Neutrophil (primary cell): ENCODE measurements around the gene GLRX3.
"Not testable (repeated sequence)": the region's sequence is repeated elsewhere in the genome, so short reads cannot be mapped to it uniquely, and the experiment has no call there.

Experiments used
- H3K27ac ChIP-seq: fragments of 200-600 bp; sonication (generic); 2 replicates; pipeline ENCODE4 v1.5.1; 2016; ENCODE audit warnings: mild to moderate bottlenecking, moderate library complexity
- H3K27me3 ChIP-seq: fragments of 200-600 bp; sonication (generic); 2 replicates; pipeline ENCODE4 v1.6.0; 2016; ENCODE audit warnings: mild to moderate bottlenecking
- H3K36me3 ChIP-seq: fragments of 200-600 bp; sonication (generic); 2 replicates; pipeline ENCODE4 v1.5.1; 2017
- H3K4me1 ChIP-seq, 2 experiments: fragments of 200-600 bp in 1 of 2; sonication (generic) in 1 of 2; 1 replicate in 1 of 2; 2 replicates in 1 of 2; pipeline versions ENCODE4 v1.5.1 to v1.6.1; 2013 to 2016; ENCODE audit warnings: low read depth in 1 of 2, low read length in 1 of 2, mild to moderate bottlenecking in 1 of 2, moderate library complexity in 1 of 2; ENCODE audit not compliant: control insufficient read depth in 1 of 2, insufficient read depth in 1 of 2
- H3K4me3 ChIP-seq, 2 experiments: fragments of 200-600 bp in 1 of 2; sonication (generic) in 1 of 2; 1 replicate in 1 of 2; 2 replicates in 1 of 2; pipeline ENCODE4 v1.5.1; 2013 to 2016; ENCODE audit warnings: low read depth in 1 of 2, low read length in 1 of 2, mild to moderate bottlenecking in 1 of 2, moderate library complexity in 1 of 2
- H3K9me3 ChIP-seq: fragments of 200-600 bp; sonication (generic); 2 replicates; pipeline ENCODE4 v1.5.1; 2016
- TF ChIP-seq, protein P1 (sequence below): fragments of 200-600 bp; sonication (generic); IDR thresholded peaks from 2 replicates; pipeline ENCODE4 v1.5.1; 2016; ENCODE audit warnings: antibody characterized with exemption

Gene GLRX3

DNA sequence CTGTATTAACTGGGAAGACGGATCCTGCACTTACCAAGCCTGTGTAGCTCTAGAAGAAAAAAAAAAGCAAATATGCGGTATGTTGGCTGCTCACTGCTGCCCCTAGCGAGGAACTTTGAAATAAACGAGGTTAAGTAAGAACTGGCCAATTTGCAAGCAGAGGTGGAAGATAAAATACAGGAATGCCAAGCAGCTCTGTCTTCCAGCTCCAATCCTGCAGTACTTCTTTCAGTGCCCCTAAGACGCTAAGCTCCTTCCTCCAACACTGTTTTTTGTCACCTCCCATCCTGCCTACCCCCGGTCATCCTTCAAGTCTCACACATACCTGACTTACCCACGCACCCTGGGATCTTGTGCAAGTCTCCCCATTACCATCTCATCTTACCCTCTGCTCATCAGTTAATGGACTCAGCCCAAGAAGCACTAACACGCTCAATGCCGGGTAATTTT, 26.4 kb upstream of the GLRX3 start:
- TF ChIP-seq, protein P1, sequence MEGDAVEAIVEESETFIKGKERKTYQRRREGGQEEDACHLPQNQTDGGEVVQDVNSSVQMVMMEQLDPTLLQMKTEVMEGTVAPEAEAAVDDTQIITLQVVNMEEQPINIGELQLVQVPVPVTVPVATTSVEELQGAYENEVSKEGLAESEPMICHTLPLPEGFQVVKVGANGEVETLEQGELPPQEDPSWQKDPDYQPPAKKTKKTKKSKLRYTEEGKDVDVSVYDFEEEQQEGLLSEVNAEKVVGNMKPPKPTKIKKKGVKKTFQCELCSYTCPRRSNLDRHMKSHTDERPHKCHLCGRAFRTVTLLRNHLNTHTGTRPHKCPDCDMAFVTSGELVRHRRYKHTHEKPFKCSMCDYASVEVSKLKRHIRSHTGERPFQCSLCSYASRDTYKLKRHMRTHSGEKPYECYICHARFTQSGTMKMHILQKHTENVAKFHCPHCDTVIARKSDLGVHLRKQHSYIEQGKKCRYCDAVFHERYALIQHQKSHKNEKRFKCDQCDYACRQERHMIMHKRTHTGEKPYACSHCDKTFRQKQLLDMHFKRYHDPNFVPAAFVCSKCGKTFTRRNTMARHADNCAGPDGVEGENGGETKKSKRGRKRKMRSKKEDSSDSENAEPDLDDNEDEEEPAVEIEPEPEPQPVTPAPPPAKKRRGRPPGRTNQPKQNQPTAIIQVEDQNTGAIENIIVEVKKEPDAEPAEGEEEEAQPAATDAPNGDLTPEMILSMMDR, result peak; percentile 58
- no peaks in the 10 kb centered on the region for H3K27me3 ChIP-seq
- peaks cover 17 to 19% of the 10 kb centered on the region in 2 experiments for H3K4me1 ChIP-seq
- peak overlapping the region; percentile 89 for H3K27ac ChIP-seq
- peak overlapping the region; percentile 82 to 91 for H3K4me3 ChIP-seq
- no peaks in the 10 kb centered on the region for H3K9me3 ChIP-seq
- no peaks in the 10 kb centered on the region for H3K36me3 ChIP-seq

DNA sequence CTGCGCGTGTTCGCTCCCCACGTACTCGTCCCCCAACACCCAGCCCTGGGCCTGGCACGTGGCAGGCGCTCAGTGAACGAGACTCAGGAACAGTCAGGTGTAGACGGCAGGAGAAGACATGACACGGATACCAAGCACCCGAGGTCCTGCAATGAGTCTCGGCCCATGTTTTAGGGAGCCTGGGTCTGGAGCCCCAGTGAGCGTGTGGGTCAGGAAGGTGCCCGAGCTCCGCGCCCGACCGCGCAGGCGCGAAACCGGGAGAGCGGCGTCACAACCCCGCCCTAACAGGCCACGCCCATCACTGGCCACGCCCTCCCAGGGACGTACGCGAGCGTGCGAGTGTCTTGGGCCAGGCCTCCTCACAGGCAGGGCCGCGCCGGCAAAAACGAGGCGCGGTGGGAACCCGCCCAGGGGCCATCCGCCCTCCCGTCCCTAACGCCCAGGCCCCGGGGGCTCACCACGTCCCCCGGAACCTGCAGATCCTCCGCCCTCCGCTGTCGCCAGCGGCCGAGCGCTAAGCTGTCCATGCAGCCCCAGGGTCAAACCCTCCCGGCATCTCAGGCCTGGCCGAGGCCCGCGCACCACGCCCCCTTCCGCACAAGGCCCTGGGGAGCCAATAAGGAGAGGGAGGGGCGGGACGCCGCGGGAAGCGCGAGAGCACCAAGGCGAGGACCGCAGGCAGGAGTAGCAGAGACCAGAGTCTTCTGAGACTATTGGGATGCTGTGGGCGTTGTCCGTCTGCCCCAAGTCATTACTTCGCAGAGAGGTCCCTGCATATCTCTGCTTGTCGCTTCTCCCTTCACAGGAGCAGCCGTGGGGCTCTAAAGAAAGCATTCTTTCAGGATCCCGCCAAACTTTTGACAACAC, 25.7 kb upstream of the GLRX3 start, which contains the start of gene C10orf143:
Gene C10orf143, minus strand, starts transcription at position 585 of the 867 bp plus-strand sequence. Its CDS starts 58 bp downstream, at position 527.
- Histone ChIP-seq H3K36me3 (no peaks in the 10 kb centered on the region), H3K9me3 (no peaks in the 10 kb centered on the region), H3K4me1 (peaks cover 17 to 19% of the 10 kb centered on the region in 2 experiments), H3K27me3 (no peaks in the 10 kb centered on the region), H3K4me3 (peak within 1 kb of the TSS; percentile 82 to 91), H3K27ac (peak within 1 kb of the TSS; percentile 89)
- TF ChIP-seq, protein P1, result peak; percentile 13

DNA sequence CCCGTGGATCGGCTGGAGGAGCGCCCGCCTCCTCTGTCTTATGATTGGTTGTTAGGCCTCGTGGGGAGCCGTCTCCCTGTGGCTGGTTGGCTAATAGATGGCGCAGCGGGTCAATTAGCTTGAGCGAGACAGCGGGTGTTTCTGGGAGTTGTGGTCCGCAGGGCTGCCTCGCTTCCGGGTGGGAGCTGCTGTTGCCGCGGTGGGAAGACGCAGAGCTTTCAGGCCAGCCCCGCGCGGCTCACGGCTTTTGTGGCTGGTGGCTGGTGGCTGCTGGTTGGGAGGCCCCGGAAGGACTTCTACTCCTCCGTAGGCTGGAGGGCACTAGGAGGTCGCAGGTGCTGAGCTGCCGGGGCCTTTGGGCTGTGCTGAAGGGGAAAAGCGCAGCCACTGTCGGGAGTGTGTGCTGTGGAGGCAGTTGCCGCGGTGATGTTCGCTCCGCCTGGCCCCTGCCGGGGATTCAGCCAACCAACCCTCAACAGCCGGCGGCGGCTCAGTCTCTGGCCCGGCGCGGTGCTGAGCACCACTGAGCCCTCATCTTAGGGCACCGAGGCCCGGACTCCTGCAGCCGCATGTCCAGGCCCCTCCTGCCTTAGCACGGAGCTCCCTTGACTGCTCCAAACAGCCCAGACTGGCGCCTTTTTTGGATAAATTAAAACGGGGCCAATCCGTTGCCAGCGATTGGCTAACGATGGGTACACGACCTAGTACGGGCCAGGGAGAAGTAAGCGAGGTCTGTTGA, 24.9 kb upstream of the GLRX3 start:
- no peaks in the 10 kb centered on the region for H3K36me3 ChIP-seq
- TF ChIP-seq, protein P1, result no peak
- H3K4me1 ChIP-seq, result peaks cover 17 to 19% of the 10 kb centered on the region in 2 experiments
- no peaks in the 10 kb centered on the region for H3K9me3 ChIP-seq
- H3K4me3 ChIP-seq, result peak overlapping the region; percentile 82 to 91
- H3K27me3 ChIP-seq, result no peaks in the 10 kb centered on the region
- H3K27ac ChIP-seq, result peak overlapping the region; percentile 89

DNA sequence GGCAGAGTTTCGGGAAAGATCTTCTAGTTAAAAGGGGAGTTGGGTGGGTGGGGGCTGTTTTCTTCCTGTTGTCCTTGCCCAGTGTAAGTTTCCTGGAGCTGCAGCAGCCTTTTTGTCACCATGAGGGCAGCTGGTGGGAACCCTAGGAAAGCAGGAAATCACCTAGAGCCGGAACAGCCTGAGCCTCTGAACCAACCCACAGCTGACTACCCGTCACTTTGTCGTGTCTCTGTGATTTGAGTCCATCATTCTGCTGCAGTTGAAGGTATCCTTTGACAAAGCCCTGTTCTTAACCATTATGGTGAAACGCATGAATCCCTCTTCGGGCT, 24.4 kb upstream of the GLRX3 start:
- peak overlapping the region; percentile 82 to 91 for H3K4me3 ChIP-seq
- TF ChIP-seq, protein P1, result no peak
- H3K27me3 ChIP-seq, result no peaks in the 10 kb centered on the region
- H3K36me3 ChIP-seq, result no peaks in the 10 kb centered on the region
- H3K9me3 ChIP-seq, result no peaks in the 10 kb centered on the region
- H3K4me1 ChIP-seq, result peaks cover 17 to 19% of the 10 kb centered on the region in 2 experiments
- H3K27ac ChIP-seq, result peak overlapping the region; percentile 89

DNA sequence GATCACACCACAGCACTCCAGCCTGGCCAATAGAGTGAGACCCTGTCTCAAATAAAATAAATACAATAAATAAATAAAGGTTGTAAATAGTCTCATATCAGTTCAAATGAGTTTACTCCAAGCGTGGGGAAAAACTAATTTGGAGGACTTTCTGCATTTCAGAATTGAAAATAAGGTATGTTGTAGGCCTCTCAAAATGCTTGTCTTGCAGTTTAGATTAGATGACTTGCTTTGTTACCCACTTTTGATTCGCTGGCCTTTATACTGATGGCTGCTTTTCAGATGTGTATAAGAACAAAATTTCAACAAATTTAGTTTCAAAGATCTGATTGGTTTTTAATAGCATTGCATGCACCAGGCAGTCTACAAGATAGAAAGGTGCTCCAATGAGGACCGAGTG, 23.4 kb upstream of the GLRX3 start:
- H3K9me3 ChIP-seq, result no peaks in the 10 kb centered on the region
- no peak overlapping the region for H3K4me3 ChIP-seq
- H3K36me3 ChIP-seq, result no peaks in the 10 kb centered on the region
- TF ChIP-seq, protein P1, result no peak
- H3K4me1 ChIP-seq, result peaks cover 17 to 19% of the 10 kb centered on the region in 2 experiments
- H3K27me3 ChIP-seq, result no peaks in the 10 kb centered on the region
- no peak overlapping the region for H3K27ac ChIP-seq

DNA sequence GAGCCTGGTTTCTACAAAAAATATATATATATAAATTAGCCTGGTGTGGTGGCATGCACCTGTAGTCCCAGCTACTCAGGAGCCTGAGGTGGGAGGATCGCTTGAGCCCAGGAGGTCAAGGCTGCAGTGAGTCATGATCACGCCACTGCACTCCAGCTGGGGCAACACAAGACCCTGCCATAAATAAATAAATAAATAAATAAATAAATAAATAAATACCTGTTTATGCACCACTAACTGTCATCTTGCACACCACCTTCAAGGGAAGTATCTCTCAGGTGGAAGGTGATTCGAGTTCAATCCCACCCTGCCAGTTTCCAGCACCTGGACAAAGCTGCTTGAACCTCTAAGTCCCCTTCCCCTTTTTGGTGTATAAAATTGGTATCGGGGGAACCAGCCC, 19.2 kb upstream of the GLRX3 start:
- H3K27me3 ChIP-seq, H3K36me3 ChIP-seq, H3K4me1 ChIP-seq, H3K4me3 ChIP-seq, H3K9me3 ChIP-seq, H3K27ac ChIP-seq: not testable (repeated sequence)

DNA sequence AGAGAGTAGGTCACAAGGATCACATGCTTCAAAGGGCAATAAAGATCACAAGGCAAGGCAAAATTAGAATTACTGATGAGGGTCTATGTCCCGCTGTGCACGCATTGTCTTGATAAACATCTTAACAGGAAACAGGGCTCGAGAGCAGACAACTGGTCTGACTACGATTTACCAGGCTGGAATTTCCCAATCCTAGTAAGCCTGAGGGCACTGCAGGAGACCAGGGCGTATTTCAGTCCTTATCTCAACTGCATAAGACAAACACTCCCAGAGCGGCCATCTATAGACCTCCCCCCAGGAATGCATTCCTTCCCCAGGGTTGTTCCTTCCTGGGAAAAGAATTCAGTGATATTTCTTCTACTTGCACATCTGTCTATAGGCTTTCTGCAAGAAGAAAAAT, 18.7 kb upstream of the GLRX3 start:
- H3K36me3 ChIP-seq, H3K27ac ChIP-seq, H3K4me1 ChIP-seq, H3K27me3 ChIP-seq, H3K4me3 ChIP-seq, H3K9me3 ChIP-seq: not testable (repeated sequence)
